GM12878 (cell line): ENCODE data around the gene AZU1. TPM values are rescaled to one million over a fixed set of nuclear protein-coding genes. Genes with fewer than 3 reads are reported as not detected.

Experiments used
- ATAC-seq: fragments of 200-7000 bp; cut with Tn5 transposase; 3 replicates; pipeline ENCODE4 v1.9.1; 2020; ENCODE audit warnings: mild to moderate bottlenecking, moderate library complexity
- BruUV-seq: library from RNA; stranded (reverse); fragments of 400-500 nt; replicated peaks from 2 replicates; lab custom pipeline; 2021; lab: Mats Ljungman, UMichigan
- CTCF ChIA-PET: fragments of 300-600 bp; sonication (Branson Sonifier 250); formaldehyde crosslinking; extraction: SDS; loops from one replicate; lab custom pipeline; 2021; ENCODE audit warnings: inconsistent platforms; lab: Yijun Ruan, JAX
- POLR2A ChIA-PET: fragments of 350-600 bp; formaldehyde crosslinking; extraction: SDS; loops from one replicate; lab custom pipeline; 2021; ENCODE audit warnings: inconsistent platforms; lab: Charles Lee
- RAD21 ChIA-PET: fragments of 300-600 bp; sonication (Branson Sonifier 250); formaldehyde crosslinking; loops from one replicate; lab custom pipeline; 2023; ENCODE audit warnings: antibody characterized with exemption; ENCODE audit not compliant: unreplicated experiment; lab: Charles Lee
- SMC1A ChIA-PET: fragments of 300-600 bp; sonication (Branson Sonifier 250); formaldehyde crosslinking; loops from one replicate; lab custom pipeline; 2023; ENCODE audit not compliant: unreplicated experiment, uncharacterized antibody; lab: Charles Lee
- DNase-seq: peaks from one replicate; pipeline ENCODE4 v3.0.0-alpha.2; 2011; ENCODE audit warnings: low read depth, low spot score
- FAIRE-seq: peaks from 3 replicates; lab custom pipeline; 2011; peaks lifted over from hg19 to GRCh38; lab: Jason Lieb, UNC
- H2AFZ ChIP-seq: 2 replicates; pipeline ENCODE4 v1.6.0; 2011; ENCODE audit warnings: low read depth, low read length, control low read depth; ENCODE audit not compliant: control insufficient read depth
- H3K27ac ChIP-seq: 2 replicates; pipeline ENCODE4 v1.5.1; 2011; ENCODE audit warnings: control low read depth; ENCODE audit not compliant: control insufficient read depth, insufficient read depth
- H3K27me3 ChIP-seq, 2 experiments: replicated peaks in 1 of 2; 2 replicates each; pipeline versions ENCODE4 v1.6.0 to v1.6.1; 2011; ENCODE audit warnings: low read length in 1 of 2; ENCODE audit not compliant: control insufficient read depth in 2 of 2, insufficient read depth in 2 of 2
- H3K36me3 ChIP-seq, 2 experiments: 2 replicates each; pipeline ENCODE4 v1.5.1; 2011; ENCODE audit warnings: low read length in 1 of 2; ENCODE audit not compliant: control insufficient read depth in 2 of 2, insufficient read depth in 2 of 2
- H3K4me1 ChIP-seq: 2 replicates; pipeline ENCODE4 v1.6.1; 2011; ENCODE audit warnings: mild to moderate bottlenecking, low read length, moderate library complexity, mixed read lengths; ENCODE audit not compliant: control insufficient read depth, insufficient read depth
- H3K4me2 ChIP-seq: 2 replicates; pipeline ENCODE4 v1.6.0; 2011; ENCODE audit warnings: control low read depth; ENCODE audit not compliant: control insufficient read depth, insufficient read depth
- H3K4me3 ChIP-seq: fragments of 200-600 bp; sonication (generic); 2 replicates; pipeline ENCODE4 v1.5.1; 2016
- H3K79me2 ChIP-seq: 2 replicates; pipeline ENCODE4 v1.6.0; 2011; ENCODE audit warnings: low read length; ENCODE audit not compliant: control insufficient read depth, insufficient read depth
- H3K9ac ChIP-seq: 2 replicates; pipeline ENCODE4 v1.8.0; 2011; ENCODE audit warnings: low read length, control low read depth, mixed read lengths; ENCODE audit not compliant: control insufficient read depth, insufficient read depth
- H3K9me3 ChIP-seq: replicated peaks from 3 replicates; pipeline ENCODE4 v1.5.1; 2011; ENCODE audit warnings: mild to moderate bottlenecking, low read length; ENCODE audit not compliant: control insufficient read depth, insufficient read depth
- H4K20me1 ChIP-seq: 2 replicates; pipeline ENCODE4 v1.6.0; 2011; ENCODE audit not compliant: control insufficient read depth, insufficient read depth
- BACH1 ChIP-seq: fragments of 450-650 bp; IDR thresholded peaks from 2 replicates; pipeline ENCODE4 v1.6.1; 2017; ENCODE audit warnings: mild to moderate bottlenecking, borderline replicate concordance
- CHD1 ChIP-seq: IDR thresholded peaks from 2 replicates; pipeline ENCODE4 v1.6.1; 2012; ENCODE audit warnings: low read depth, low read length, improper control_type of control experiment
- FOXK2 ChIP-seq: fragments of 450-650 bp; IDR thresholded peaks from 2 replicates; pipeline ENCODE4 v1.6.1; 2017; ENCODE audit warnings: mild to moderate bottlenecking, moderate library complexity
- POLR2A ChIP-seq: IDR thresholded peaks from 2 replicates; pipeline ENCODE4 v1.6.1; 2011; ENCODE audit warnings: low read depth, mild to moderate bottlenecking, low read length
- ZNF384 ChIP-seq: IDR thresholded peaks from 2 replicates; pipeline ENCODE4 v1.6.1; 2012; ENCODE audit warnings: low read depth, mild to moderate bottlenecking, low read length, improper control_type of control experiment, borderline replicate concordance
- WGBS: methylation state at CpG from one replicate; pipeline ENCODE4 v1.1.6; 2016; ENCODE audit warnings: low lambda C conversion rate; ENCODE audit not compliant: insufficient replicate concordance, insufficient coverage; ENCODE audit errors: missing lambda C conversion rate; 5-methylcytosine and 5-hydroxymethylcytosine counted together
- in situ Hi-C: fragments of 300-500 bp; cut with MboI; formaldehyde crosslinking; loops from 9 replicates; pipeline ENCODE4 v1.14.3; 2018; ENCODE audit warnings: mixed read lengths
- intact Hi-C: fragments of 100-400 bp; cut with micrococcal nuclease; formaldehyde crosslinking; loops from one replicate; pipeline ENCODE4 v1.14.2; 2022; ENCODE audit not compliant: unreplicated experiment
- polyA plus RNA-seq, 11 experiments: library from polyadenylated mRNA; depleted of rRNA in 4 of 11; unstranded in 6 of 11; stranded (reverse) in 5 of 11; fragments of >200 nt; fragmentation: Nextera tagmentation in 4 of 11; fragmentation: Illumina TruSeq in 1 of 11; extraction: Ambion mirVana in 4 of 11; extraction: Trizol in 1 of 11; gene quantifications; 1 replicate in 1 of 11; 2 replicates in 10 of 11; pipeline versions ENCODE4 v1.2.1 to v1.2.3, GENCODE V29; 2011 to 2016; ENCODE audit warnings: inconsistent platforms in 2 of 11, missing spikeins in 2 of 11, low read depth in 1 of 11
- total RNA-seq, 4 experiments: library from RNA; depleted of rRNA in 3 of 4; stranded (reverse); fragments of >200 nt in 3 of 4; fragmentation: Illumina TruSeq in 1 of 4; extraction: Trizol in 1 of 4; gene quantifications; 2 replicates each; pipeline versions ENCODE4 v1.2.1 to v1.2.3, GENCODE V29; 2013 to 2021
- TF ChIP-seq, protein P1 (sequence below): fragments of 450-650 bp; conservative IDR thresholded peaks from 2 replicates; pipeline ENCODE4 v1.6.1; 2017; ENCODE audit warnings: mild to moderate bottlenecking, moderate library complexity
- TF ChIP-seq, protein P2 (sequence below): fragments of 150-350 bp; IDR thresholded peaks from 2 replicates; pipeline ENCODE4 v1.6.1; 2016; ENCODE audit warnings: low read depth, low read length

The AZU1 gene
- total and polyA plus RNA-seq, 10 of the 15 experiments (the other 5 are each of a cell fraction or from before 2014, with no cell fraction given), result not detected

GRCh38 chr19:870963-871401 is 43.3 kb downstream of the AZU1 start:
- no peaks in the 10 kb centered on the region for H4K20me1 ChIP-seq
- H3K4me3 ChIP-seq, result no peak overlapping the region
- no peaks in the 10 kb centered on the region for H3K27me3 ChIP-seq
- intact Hi-C loops (no loop called here), in situ Hi-C loops (no loop called here)
- no peak for FAIRE-seq
- H3K36me3 ChIP-seq, result no peaks in the 10 kb centered on the region; a peak in 1 of 4 replicates
- no peaks in the 10 kb centered on the region for H3K79me2 ChIP-seq
- DNase-seq, result no peak
- 89% methylated on average over 21 of the region's 28 CpGs for WGBS
- CTCF ChIA-PET, result no interaction called here
- no peaks in the 10 kb centered on the region for H3K4me1 ChIP-seq
- H3K4me2 ChIP-seq, result no peak overlapping the region
- no peaks in the 10 kb centered on the region for H3K9me3 ChIP-seq
- RAD21 ChIA-PET, result no interaction called here
- no peak overlapping the region for H3K27ac ChIP-seq
- TF ChIP-seq FOXK2 (no peak), ZNF384 (no peak), CHD1 (no peak), POLR2A (no peak), BACH1 (no peak)
- TF ChIP-seq, protein P1, sequence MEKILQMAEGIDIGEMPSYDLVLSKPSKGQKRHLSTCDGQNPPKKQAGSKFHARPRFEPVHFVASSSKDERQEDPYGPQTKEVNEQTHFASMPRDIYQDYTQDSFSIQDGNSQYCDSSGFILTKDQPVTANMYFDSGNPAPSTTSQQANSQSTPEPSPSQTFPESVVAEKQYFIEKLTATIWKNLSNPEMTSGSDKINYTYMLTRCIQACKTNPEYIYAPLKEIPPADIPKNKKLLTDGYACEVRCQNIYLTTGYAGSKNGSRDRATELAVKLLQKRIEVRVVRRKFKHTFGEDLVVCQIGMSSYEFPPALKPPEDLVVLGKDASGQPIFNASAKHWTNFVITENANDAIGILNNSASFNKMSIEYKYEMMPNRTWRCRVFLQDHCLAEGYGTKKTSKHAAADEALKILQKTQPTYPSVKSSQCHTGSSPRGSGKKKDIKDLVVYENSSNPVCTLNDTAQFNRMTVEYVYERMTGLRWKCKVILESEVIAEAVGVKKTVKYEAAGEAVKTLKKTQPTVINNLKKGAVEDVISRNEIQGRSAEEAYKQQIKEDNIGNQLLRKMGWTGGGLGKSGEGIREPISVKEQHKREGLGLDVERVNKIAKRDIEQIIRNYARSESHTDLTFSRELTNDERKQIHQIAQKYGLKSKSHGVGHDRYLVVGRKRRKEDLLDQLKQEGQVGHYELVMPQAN, result no peak
- TF ChIP-seq, protein P2, sequence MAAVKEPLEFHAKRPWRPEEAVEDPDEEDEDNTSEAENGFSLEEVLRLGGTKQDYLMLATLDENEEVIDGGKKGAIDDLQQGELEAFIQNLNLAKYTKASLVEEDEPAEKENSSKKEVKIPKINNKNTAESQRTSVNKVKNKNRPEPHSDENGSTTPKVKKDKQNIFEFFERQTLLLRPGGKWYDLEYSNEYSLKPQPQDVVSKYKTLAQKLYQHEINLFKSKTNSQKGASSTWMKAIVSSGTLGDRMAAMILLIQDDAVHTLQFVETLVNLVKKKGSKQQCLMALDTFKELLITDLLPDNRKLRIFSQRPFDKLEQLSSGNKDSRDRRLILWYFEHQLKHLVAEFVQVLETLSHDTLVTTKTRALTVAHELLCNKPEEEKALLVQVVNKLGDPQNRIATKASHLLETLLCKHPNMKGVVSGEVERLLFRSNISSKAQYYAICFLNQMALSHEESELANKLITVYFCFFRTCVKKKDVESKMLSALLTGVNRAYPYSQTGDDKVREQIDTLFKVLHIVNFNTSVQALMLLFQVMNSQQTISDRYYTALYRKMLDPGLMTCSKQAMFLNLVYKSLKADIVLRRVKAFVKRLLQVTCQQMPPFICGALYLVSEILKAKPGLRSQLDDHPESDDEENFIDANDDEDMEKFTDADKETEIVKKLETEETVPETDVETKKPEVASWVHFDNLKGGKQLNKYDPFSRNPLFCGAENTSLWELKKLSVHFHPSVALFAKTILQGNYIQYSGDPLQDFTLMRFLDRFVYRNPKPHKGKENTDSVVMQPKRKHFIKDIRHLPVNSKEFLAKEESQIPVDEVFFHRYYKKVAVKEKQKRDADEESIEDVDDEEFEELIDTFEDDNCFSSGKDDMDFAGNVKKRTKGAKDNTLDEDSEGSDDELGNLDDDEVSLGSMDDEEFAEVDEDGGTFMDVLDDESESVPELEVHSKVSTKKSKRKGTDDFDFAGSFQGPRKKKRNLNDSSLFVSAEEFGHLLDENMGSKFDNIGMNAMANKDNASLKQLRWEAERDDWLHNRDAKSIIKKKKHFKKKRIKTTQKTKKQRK, result no peak
- BruUV-seq, result no TSS peak
- SMC1A ChIA-PET, result no interaction called here
- no peak overlapping the region for H3K9ac ChIP-seq
- ATAC-seq, result no peak
- no peak overlapping the region for H2AFZ ChIP-seq
- POLR2A ChIA-PET, result no interaction called here
